DND-41 (cell line): Measurements from ENCODE around the gene ARSJ.

Experiments used
- EZH2 ChIP-seq: IDR thresholded peaks from 3 replicates; pipeline ENCODE4 v1.6.1; 2012; ENCODE audit warnings: borderline replicate concordance, low read depth, mild to moderate bottlenecking, moderate library complexity, low read length, inconsistent platforms; ENCODE audit not compliant: severe bottlenecking
- TF ChIP-seq, protein P1 (sequence below): IDR thresholded peaks from 2 replicates; pipeline ENCODE4 v1.5.1; 2012; ENCODE audit warnings: borderline replicate concordance, low read length, moderate library complexity, mild to moderate bottlenecking; ENCODE audit not compliant: poor library complexity, severe bottlenecking; ENCODE audit errors: extremely low read depth

DNA sequence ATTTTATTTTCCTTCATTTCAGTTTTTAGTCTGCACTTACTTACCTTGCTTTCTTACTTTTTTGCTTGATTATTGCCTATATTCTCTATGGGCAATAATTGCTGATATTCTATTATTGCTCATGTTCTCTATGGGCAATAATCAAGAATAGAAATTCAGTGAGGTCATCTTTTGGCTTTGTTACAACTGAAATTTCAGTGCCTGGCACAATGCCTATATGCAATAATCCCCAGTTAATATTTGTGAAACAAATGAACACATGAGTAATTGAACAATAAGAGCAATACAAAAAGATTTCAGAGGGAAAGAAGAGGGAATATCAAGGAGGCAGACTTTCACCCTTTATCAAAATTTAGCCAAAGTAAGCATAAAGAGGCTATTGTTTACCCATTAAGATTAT lies 48.6 kb upstream of the ARSJ start:
- no peak for TF ChIP-seq EZH2
- TF ChIP-seq, protein P1, sequence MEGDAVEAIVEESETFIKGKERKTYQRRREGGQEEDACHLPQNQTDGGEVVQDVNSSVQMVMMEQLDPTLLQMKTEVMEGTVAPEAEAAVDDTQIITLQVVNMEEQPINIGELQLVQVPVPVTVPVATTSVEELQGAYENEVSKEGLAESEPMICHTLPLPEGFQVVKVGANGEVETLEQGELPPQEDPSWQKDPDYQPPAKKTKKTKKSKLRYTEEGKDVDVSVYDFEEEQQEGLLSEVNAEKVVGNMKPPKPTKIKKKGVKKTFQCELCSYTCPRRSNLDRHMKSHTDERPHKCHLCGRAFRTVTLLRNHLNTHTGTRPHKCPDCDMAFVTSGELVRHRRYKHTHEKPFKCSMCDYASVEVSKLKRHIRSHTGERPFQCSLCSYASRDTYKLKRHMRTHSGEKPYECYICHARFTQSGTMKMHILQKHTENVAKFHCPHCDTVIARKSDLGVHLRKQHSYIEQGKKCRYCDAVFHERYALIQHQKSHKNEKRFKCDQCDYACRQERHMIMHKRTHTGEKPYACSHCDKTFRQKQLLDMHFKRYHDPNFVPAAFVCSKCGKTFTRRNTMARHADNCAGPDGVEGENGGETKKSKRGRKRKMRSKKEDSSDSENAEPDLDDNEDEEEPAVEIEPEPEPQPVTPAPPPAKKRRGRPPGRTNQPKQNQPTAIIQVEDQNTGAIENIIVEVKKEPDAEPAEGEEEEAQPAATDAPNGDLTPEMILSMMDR, result no peak
